Aorta (tissue), 5 donors: ENCODE measurements around the gene CRAT. TPM values are rescaled to one million over a fixed set of nuclear protein-coding genes. Genes with fewer than 3 reads are reported as not detected.

Experiments used
- ATAC-seq: fragments of 200-7000 bp; cut with Tn5 transposase; one replicate; pipeline ENCODE4 v1.9.1; 2022; ENCODE audit warnings: moderate library complexity; ENCODE audit not compliant: low FRiP score
- DNase-seq, 2 donors: peaks; one replicate each; pipeline ENCODE4 v3.0.0-alpha.2; 2020
- H3K27ac ChIP-seq, 2 donors: one replicate each; pipeline ENCODE4 v1.5.1; 2013; ENCODE audit warnings: low read length in 2 of 2, mild to moderate bottlenecking in 2 of 2, moderate library complexity in 2 of 2, control low read depth in 1 of 2, inconsistent platforms in 1 of 2, low read depth in 1 of 2
- H3K27me3 ChIP-seq, 2 donors: one replicate each; pipeline ENCODE4 v1.6.1; 2013; ENCODE audit warnings: control low read depth in 1 of 2, low read length in 1 of 2, mild to moderate bottlenecking in 1 of 2, moderate library complexity in 1 of 2; ENCODE audit not compliant: insufficient read depth in 2 of 2, control insufficient read depth in 1 of 2
- H3K36me3 ChIP-seq, 2 donors: one replicate each; pipeline ENCODE4 v1.6.1; 2013; ENCODE audit warnings: control low read depth in 1 of 2, low read length in 1 of 2, mild to moderate bottlenecking in 1 of 2; ENCODE audit not compliant: insufficient read depth in 2 of 2, control insufficient read depth in 1 of 2
- H3K4me1 ChIP-seq, 2 donors: one replicate each; pipeline ENCODE4 v1.6.1; 2013; ENCODE audit warnings: low read length in 2 of 2, control low read depth in 1 of 2, mild to moderate bottlenecking in 1 of 2, moderate library complexity in 1 of 2; ENCODE audit not compliant: insufficient read depth in 2 of 2, control insufficient read depth in 1 of 2
- H3K4me3 ChIP-seq, 2 donors: one replicate each; pipeline ENCODE4 v1.5.1; 2013; ENCODE audit warnings: low read length in 2 of 2, control low read depth in 1 of 2, mild to moderate bottlenecking in 1 of 2
- H3K9me3 ChIP-seq: one replicate; pipeline ENCODE4 v1.6.1; 2013; ENCODE audit warnings: mild to moderate bottlenecking, low read length; ENCODE audit not compliant: control insufficient read depth
- WGBS, 2 donors: extraction: QIAGEN DNeasy Blood & Tissue Kit; methylation state at CpG; one replicate each; pipeline ENCODE4 v1.1.7; 2013; 5-methylcytosine and 5-hydroxymethylcytosine counted together
- intact Hi-C, 2 donors: fragments of 100-400 bp; cut with DNase I; formaldehyde crosslinking; loops; one replicate each; pipeline versions ENCODE4 v1.14.2 to v1.15.0; 2022
- long read RNA-seq, 2 donors: library from polyadenylated mRNA; unstranded; transcript quantifications; one replicate each; pipeline ENCODE4 v2.0.0, GENCODE V29; 2020 to 2021
- polyA plus RNA-seq, 2 donors: library from polyadenylated mRNA; stranded (reverse); fragments of 200-250 nt; gene quantifications; one replicate each; pipeline ENCODE4 v1.2.3, GENCODE V29; 2013
- total RNA-seq, 2 donors: library from RNA; stranded (reverse); fragmentation: NEBNext Ultra II Directional; extraction: Animal tissue kit (Norgen Biotek cat#: 25700); gene quantifications; one replicate each; pipeline ENCODE4 v1.2.1, GENCODE V29; 2021
- donor health status: healthy with polysubstance abuse.
- donor health status: Bipolar disorder and iron deficiency.
- donor health status: DM: no; HTN: no; CAD: no.
- donor health status: DM: no; HTN: no; CAD: no.
- donor health status: DM: yes; HTN: yes; CAD: no.

CRAT gene
- 10 to 100 TPM; 42.0 to 48.4 TPM for total RNA-seq
- polyA plus RNA-seq: 10 to 100 TPM; 26.8 to 51.1 TPM
- long read RNA-seq, donor 1, transcript CRAT-201 (14 exons, 2,763 nt): minor isoform, 66 of 268 reads
- long read RNA-seq, donor 1, transcript CRAT-207 (15 exons, 2,253 nt): major isoform, 105 of 268 reads
- long read RNA-seq, donor 1, partial matches to known transcripts: 66 of 268 reads
- long read RNA-seq, donor 1, other reads (novel, unspliced or antisense): 30 of 268 reads
- long read RNA-seq, donor 2, transcript CRAT-207 (15 exons, 2,253 nt): major isoform, 7 of 40 reads
- long read RNA-seq, donor 2, transcript CRAT-201 (14 exons, 2,763 nt): major isoform, 7 of 40 reads
- long read RNA-seq, donor 2, partial matches to known transcripts: 15 of 40 reads
- long read RNA-seq, donor 2, other reads (novel, unspliced or antisense): 11 of 40 reads

- DNase-seq (peak; percentile 99), ATAC-seq (peak; percentile 94)
- intact Hi-C loops: loop anchor here in 1 of 2 donors (2.0 kb wide), 1 partner anchor 30 kb away; the partner anchor contains the start of gene DOLPP1
- Histone ChIP-seq H3K9me3 (no peaks in the 10 kb centered on the region), H3K4me1 (no peaks in the 10 kb centered on the region), H3K36me3 (no peaks in the 10 kb centered on the region), H3K27ac (peak within 1 kb of the TSS in 1 of 2 donors; percentile 94), H3K4me3 (peak within 1 kb of the TSS; percentile 82 to 90), H3K27me3 (no peaks in the 10 kb centered on the region)
- 0 to 1% methylated on average over 71 to 77 of the region's 77 CpGs for WGBS, 2 donors
These were observed at the start of gene CRAT, which contains the start of gene PTPA for GRCh38 chr9:129110740-129111527. TSS of gene CRAT (minus strand) at chr9:129110793. CDS start at chr9:129110509, 284 bp downstream. TSS of gene PTPA (plus strand) at chr9:129111415. CDS start at chr9:129111601, 186 bp downstream.

DNA sequence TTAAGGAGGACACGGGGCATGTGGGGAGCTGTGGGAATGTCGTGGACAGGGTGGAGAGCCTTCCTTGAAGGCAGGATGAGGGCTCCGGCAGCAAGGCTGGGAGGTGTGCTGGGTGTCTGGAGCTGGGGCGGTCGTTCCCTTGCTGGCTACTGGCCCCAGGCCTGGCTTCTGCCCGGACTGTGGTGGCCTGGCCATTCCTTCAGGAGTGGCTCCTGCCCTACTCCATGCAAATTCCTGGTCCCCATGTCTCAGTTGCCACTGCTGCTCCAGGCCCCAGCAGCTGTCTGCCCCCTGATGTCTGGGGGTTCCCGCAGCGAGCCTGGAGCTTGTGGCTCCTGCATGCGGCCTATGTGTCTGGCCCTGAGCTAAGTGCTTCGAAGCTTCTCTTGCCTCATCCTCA, 45.6 kb upstream of the CRAT start:
- no peak for DNase-seq

DNA sequence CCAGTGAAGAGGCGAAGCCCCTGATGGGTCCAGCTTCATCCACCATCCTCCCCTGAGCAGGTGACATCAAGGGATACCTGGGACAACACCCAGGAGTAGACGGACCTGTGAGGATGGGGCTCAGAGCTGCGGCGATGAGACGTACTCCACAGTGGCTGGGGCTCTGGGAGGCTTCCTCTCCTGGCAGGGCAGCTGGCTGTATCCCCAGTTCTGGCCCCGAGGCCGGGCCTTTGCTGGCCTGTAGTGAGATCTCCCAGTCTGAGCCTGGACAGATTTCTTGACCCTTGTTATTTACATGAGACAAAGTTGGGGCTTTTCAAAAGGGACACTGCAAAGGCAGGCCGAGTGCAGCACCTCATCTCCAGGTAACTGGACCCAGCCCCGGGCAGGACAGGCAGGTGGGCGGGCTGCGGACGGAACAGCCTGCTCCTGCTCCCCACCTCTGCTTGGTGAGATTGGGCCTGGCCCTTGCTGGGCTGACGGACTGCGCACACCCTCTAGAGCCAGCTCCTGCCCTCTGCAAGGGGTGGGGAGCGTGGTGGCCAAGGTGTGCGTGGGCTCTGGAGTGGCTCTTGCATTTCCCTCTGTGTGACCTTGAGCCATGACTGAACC, 44.4 kb upstream of the CRAT start:
- 81 to 87% methylated on average over 16 of the region's 16 CpGs for WGBS, 2 donors
- Histone ChIP-seq H3K4me3 (no peak overlapping the region), H3K36me3 (peaks cover 0 to 2% of the 10 kb centered on the region in 2 donors), H3K9me3 (no peaks in the 10 kb centered on the region), H3K27ac (no peak overlapping the region), H3K4me1 (no peaks in the 10 kb centered on the region), H3K27me3 (no peaks in the 10 kb centered on the region)
- ATAC-seq: no peak
- DNase-seq: no peak
- intact Hi-C loops: no loop called here

More for the DNA sequence above, 45.6 kb upstream of the CRAT start:
- Histone ChIP-seq H3K4me3 (no peak overlapping the region), H3K36me3 (peaks cover 0 to 2% of the 10 kb centered on the region in 2 donors), H3K27me3 (no peaks in the 10 kb centered on the region), H3K4me1 (no peaks in the 10 kb centered on the region), H3K9me3 (no peaks in the 10 kb centered on the region), H3K27ac (no peak overlapping the region)
- 82 to 87% methylated on average over 10 of the region's 10 CpGs for WGBS, 2 donors
- ATAC-seq: no peak
- intact Hi-C loops: no loop called here

GRCh38 chr9:129151469-129151868, 40.9 kb upstream of the CRAT start:
- ATAC-seq (no peak), DNase-seq (no peak)
- no peak overlapping the region for H3K27ac ChIP-seq
- H3K27me3 ChIP-seq: no peaks in the 10 kb centered on the region
- H3K4me3 ChIP-seq: no peak overlapping the region
- WGBS, 2 donors: 87 to 88% methylated on average over 15 of the region's 15 CpGs
- intact Hi-C loops: no loop called here
- no peaks in the 10 kb centered on the region for H3K9me3 ChIP-seq
- peaks cover 0 to under 1% of the 10 kb centered on the region in 2 donors for H3K4me1 ChIP-seq
- peaks cover 0 to 2% of the 10 kb centered on the region in 2 donors for H3K36me3 ChIP-seq

- peaks cover 0 to 2% of the 10 kb centered on the region in 2 donors for H3K36me3 ChIP-seq
- H3K9me3 ChIP-seq: no peaks in the 10 kb centered on the region
- DNase-seq: no peak
- 76 to 80% methylated on average over 17 to 18 of the region's 18 CpGs for WGBS, 2 donors
- H3K4me3 ChIP-seq: no peak overlapping the region
- no peaks in the 10 kb centered on the region for H3K27me3 ChIP-seq
- intact Hi-C loops: no loop called here
- no peak for ATAC-seq
- peaks cover 0 to 2% of the 10 kb centered on the region in 2 donors for H3K4me1 ChIP-seq
- H3K27ac ChIP-seq: no peak overlapping the region
These were observed 40.1 kb upstream of the CRAT start for GRCh38 chr9:129150672-129151211.

DNA sequence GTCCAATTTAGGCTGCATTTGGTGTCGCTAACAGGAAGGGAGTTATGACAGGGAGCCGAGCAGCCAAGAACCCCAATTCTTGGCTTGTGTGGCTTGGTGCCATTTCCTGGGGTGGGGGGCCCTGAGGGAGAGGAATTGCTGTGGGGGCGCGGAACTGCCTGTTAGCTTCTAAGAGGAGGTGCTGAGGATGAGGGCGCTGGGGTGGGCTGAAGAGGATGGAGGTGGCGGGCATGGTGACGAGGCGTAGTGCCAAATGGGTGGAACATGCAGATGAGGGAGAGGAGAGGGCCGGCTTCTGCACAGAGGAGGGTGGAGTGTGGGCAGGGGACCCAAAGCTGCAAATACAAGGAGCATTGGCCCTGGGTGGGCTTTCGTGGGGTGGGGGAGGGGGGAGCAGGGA, 39.5 kb upstream of the CRAT start:
- H3K27me3 ChIP-seq: no peaks in the 10 kb centered on the region
- ATAC-seq (no peak), DNase-seq (no peak)
- H3K36me3 ChIP-seq: no peaks in the 10 kb centered on the region
- 78 to 82% methylated on average over 7 to 10 of the region's 10 CpGs for WGBS, 2 donors
- peaks cover 0 to 2% of the 10 kb centered on the region in 2 donors for H3K4me1 ChIP-seq
- H3K9me3 ChIP-seq: no peaks in the 10 kb centered on the region
- no peak overlapping the region for H3K27ac ChIP-seq
- no peak overlapping the region for H3K4me3 ChIP-seq
- intact Hi-C loops: no loop called here

DNA sequence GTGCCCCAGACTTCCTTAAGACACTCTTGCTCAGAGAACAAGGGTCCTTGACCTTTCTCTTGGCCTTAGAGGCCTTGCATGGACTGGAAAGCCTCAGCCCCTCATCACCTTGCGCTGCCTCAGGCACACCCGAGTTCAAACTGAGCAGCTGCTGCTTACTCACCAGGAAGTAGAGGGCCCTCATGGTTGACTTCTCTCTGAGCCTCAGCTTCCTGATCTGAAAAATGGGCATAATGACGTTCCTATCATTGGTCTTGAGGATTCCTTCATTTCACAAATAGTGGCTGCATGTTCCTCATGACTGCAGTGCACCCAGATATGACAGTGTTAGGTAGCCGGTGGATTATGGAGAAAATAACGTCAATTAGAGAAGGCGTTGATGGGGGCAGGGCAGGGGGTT, 38.8 kb upstream of the CRAT start:
- no peak for DNase-seq
- no peaks in the 10 kb centered on the region for H3K27me3 ChIP-seq
- H3K9me3 ChIP-seq: no peaks in the 10 kb centered on the region
- no peaks in the 10 kb centered on the region for H3K36me3 ChIP-seq
- no peak overlapping the region for H3K4me3 ChIP-seq
- ATAC-seq: no peak
- peaks cover 0 to 2% of the 10 kb centered on the region in 2 donors for H3K4me1 ChIP-seq
- WGBS, 2 donors: 85 to 87% methylated on average over 6 of the region's 6 CpGs
- H3K27ac ChIP-seq: no peak overlapping the region
- intact Hi-C loops: no loop called here

DNA sequence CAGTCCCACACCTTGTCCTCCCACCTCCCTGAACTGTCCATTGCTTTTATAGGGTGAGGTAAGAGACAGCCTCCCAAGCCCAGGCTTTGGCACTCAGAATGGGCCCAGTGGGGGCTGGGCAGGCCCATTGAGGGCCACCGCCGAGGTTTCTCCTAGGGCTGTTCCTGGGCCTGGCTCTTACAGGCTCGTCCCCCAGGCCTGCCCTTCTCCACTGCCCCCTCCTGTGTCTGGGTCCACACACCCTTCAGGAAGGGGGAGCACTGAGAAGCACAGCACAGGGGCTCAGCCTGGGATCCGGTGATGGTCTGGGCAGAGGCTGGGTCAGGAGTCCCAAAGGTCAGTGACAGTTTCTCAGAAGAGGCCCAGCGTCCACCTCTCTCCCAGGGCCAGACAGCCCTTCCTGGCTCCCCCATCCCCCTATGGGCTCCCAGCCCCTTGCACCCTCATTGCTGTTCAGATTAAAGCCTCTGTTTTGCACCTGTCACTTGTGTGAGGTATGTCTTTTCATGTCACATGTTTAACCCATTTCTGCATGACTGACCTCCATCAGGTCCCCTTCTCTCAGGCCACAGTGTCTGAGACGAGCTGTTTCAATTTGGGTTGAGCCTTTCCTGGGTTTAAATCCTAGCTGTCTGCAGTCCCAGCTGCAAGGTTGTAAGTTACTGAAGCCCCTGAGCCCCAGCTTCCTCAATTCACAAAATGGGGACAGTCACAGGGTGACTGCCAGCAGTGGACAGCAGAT, 38.0 kb upstream of the CRAT start:
- Histone ChIP-seq H3K27me3 (no peaks in the 10 kb centered on the region), H3K27ac (no peak overlapping the region), H3K4me1 (peaks cover 0 to 2% of the 10 kb centered on the region in 2 donors), H3K9me3 (no peaks in the 10 kb centered on the region), H3K36me3 (no peaks in the 10 kb centered on the region), H3K4me3 (no peak overlapping the region)
- 71 to 72% methylated on average over 6 of the region's 6 CpGs for WGBS, 2 donors
- ATAC-seq (no peak), DNase-seq (no peak)
- intact Hi-C loops: no loop called here
